HL-60 (cell line): ENCODE results near the gene PCED1B.
A peak's percentile ranks its signal among the peaks of the same experiment; 100 is the strongest.
"Not testable (repeated sequence)": the region's sequence is repeated elsewhere in the genome, so short reads cannot be mapped to it uniquely, and the experiment has no call there.

Experiments used
- DNase-seq, 2 experiments: peaks; one replicate each; pipeline ENCODE4 v3.0.0-alpha.2; 2010 to 2020; ENCODE audit warnings: low read depth in 1 of 2, low spot score in 1 of 2
- H3K27ac ChIP-seq: fragments of 250-450 bp; sonication (Bioruptor Pico); replicated peaks from 2 replicates; pipeline ENCODE4 v1.5.1; 2020; ENCODE audit warnings: mild to moderate bottlenecking, moderate library complexity
- H3K27me3 ChIP-seq: fragments of 250-450 bp; sonication (Bioruptor Pico); 2 replicates; pipeline ENCODE4 v1.5.1; 2021; ENCODE audit warnings: mild to moderate bottlenecking, moderate library complexity; ENCODE audit not compliant: insufficient read depth, poor library complexity, severe bottlenecking
- H3K4me3 ChIP-seq: replicated peaks from 2 replicates; pipeline ENCODE4 v1.5.1; 2011; ENCODE audit warnings: mild to moderate bottlenecking, control low read depth, low read length; ENCODE audit not compliant: insufficient read depth
- CTCF ChIP-seq: IDR thresholded peaks from one replicate; pipeline ENCODE4 v1.5.1; 2011; ENCODE audit warnings: low read length, control low read depth, inconsistent platforms; ENCODE audit not compliant: insufficient read depth
- GABPA ChIP-seq: IDR thresholded peaks from 2 replicates; pipeline ENCODE4 v1.6.1; 2012; ENCODE audit warnings: low read depth
- POLR2AphosphoS5 ChIP-seq: IDR thresholded peaks from 2 replicates; pipeline ENCODE4 v1.6.1; 2012; ENCODE audit warnings: low read depth
- REST ChIP-seq: IDR thresholded peaks from 2 replicates; pipeline ENCODE4 v1.6.1; 2012; ENCODE audit warnings: low read depth; ENCODE audit not compliant: insufficient replicate concordance
- SPI1 ChIP-seq: IDR thresholded peaks from 2 replicates; pipeline ENCODE4 v1.6.1; 2012; ENCODE audit warnings: low read depth, mild to moderate bottlenecking, borderline replicate concordance

PCED1B gene

GRCh38 chr12:47276253-47276620, 196.8 kb downstream of the PCED1B start:
- H3K27ac ChIP-seq = no peak overlapping the region
- H3K27me3 ChIP-seq = no peaks in the 10 kb centered on the region
- TF ChIP-seq CTCF (no peak), GABPA (no peak), REST (no peak), POLR2AphosphoS5 (no peak), SPI1 (no peak)
- no peak for DNase-seq
- no peak overlapping the region for H3K4me3 ChIP-seq

DNA sequence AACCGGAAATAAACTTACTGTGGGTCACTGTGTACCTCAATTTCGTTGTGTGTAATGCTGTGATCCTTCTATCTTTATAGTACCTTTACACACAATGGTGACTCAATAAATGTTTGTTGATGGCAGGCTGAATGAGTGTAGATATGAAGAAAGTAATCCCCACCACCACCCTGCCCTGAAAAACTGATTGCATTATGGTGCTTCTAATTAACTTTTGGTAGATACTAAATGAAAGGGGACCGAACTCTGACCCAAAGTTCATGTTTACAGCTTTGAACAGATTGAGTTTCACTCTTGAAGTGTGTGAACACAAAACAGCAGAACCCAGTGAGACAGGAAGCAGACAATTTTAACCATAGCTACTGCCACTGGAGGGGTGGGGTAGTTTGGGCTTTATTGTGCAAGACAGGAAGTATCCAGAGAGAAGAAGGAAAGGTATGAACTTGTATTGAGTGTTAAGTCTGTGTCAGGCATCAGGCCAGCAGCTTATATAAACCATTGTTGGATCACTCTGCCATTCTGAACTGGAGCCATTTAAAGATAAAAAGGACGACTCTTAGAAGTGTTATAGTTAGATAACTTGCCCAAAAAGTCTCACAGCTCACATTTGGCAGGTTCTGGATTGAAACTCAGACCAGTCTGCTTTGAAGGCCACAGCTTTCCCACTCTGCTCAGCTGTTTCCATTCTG, 197.3 kb downstream of the PCED1B start:
- Histone ChIP-seq H3K4me3 (no peak overlapping the region), H3K27me3 (no peaks in the 10 kb centered on the region), H3K27ac (no peak overlapping the region)
- DNase-seq = peak; percentile 63 to 79
- no peak for TF ChIP-seq SPI1
- peak; percentile 18; the same call in 1 of the 2 replicates for TF ChIP-seq GABPA

DNA sequence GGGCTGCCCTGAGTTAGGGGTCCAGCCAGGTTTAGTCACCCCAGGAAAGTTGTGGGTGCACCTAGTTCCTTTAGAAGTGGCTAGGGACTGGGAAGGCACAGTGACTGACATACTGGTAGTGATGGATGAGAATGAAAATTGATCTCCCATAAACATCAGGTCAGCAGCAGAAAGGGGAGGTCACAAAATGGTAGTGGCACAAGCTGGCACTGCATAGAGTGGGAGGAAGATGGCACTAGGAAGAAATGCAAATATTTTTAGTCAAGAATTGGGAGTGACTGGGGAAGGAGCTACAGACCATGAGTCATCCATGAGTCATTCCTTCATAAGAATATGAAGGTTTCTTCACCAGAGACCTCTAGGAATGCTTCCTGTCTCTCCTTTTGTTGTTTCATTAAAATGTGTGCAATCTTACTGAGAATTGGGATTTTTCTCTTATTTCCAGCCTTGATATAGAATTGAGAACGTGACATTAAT, 198.6 kb downstream of the PCED1B start:
- DNase-seq = peak in 1 of 2 experiments; percentile 70
- Histone ChIP-seq H3K4me3 (no peak overlapping the region), H3K27ac (no peak overlapping the region), H3K27me3 (no peaks in the 10 kb centered on the region)
- no peak for TF ChIP-seq GABPA
- no peak for TF ChIP-seq POLR2AphosphoS5
- no peak for TF ChIP-seq CTCF

DNA sequence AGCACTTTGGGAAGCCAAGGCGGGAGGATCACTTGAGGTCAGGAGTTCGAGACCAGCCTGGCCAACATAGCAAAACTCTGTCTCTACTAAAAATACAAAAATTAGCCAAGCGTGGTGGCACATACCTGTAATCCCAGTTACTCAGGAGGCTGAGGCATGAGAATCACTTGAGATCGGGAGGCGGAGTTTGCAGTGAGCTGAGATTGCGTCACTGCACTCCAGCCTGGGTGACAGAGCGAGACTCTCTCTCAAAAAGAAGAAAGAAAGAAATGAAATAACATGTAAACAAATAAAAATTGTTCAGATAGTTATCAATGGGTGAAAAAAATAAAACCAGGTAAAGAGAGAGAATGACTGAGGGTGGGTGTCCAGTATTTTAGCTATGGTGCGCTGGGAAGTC, 200.3 kb downstream of the PCED1B start:
- H3K4me3 ChIP-seq, H3K27ac ChIP-seq, H3K27me3 ChIP-seq, DNase-seq: not testable (repeated sequence)

GRCh38 chr12:47280543-47281300, 201.3 kb downstream of the PCED1B start:
- no peak for DNase-seq
- H3K27ac ChIP-seq = no peak overlapping the region
- H3K4me3 ChIP-seq = no peak overlapping the region
- H3K27me3 ChIP-seq = no peaks in the 10 kb centered on the region
- no peak for TF ChIP-seq REST
- TF ChIP-seq CTCF = no peak
- no peak for TF ChIP-seq POLR2AphosphoS5
- no peak for TF ChIP-seq GABPA
- TF ChIP-seq SPI1 = no peak
